Neuron (in vitro differentiated cells): ENCODE measurements around the gene OR10AG1.

Experiments
- H2AFZ ChIP-seq: one replicate; pipeline ENCODE4 v1.6.1; 2013; ENCODE audit warnings: low read depth, mild to moderate bottlenecking, inconsistent platforms, low read length, moderate library complexity
- H3K27me3 ChIP-seq: one replicate; pipeline ENCODE4 v1.6.1; 2013; ENCODE audit warnings: low read length; ENCODE audit not compliant: insufficient read depth
- H3K36me3 ChIP-seq: one replicate; pipeline ENCODE4 v1.6.1; 2013; ENCODE audit warnings: low read length; ENCODE audit not compliant: insufficient read depth
- H3K4me1 ChIP-seq: one replicate; pipeline ENCODE4 v1.6.1; 2013; ENCODE audit warnings: low read length; ENCODE audit not compliant: insufficient read depth
- H3K4me3 ChIP-seq: 2 replicates; pipeline ENCODE4 v1.5.1; 2013; ENCODE audit warnings: mild to moderate bottlenecking, low read length, moderate library complexity
- H3K9me3 ChIP-seq: one replicate; pipeline ENCODE4 v1.6.1; 2013; ENCODE audit warnings: low read length

Gene OR10AG1

GRCh38 chr11:55969845-55970244 lies at the start of gene OR10AG1:
OR10AG1 (minus strand) TSS chr11:55969945; CDS start chr11:55969907, 38 bp downstream.
- Histone ChIP-seq H3K4me3 (no peak within 1 kb of the TSS), H3K36me3 (no peaks in the 10 kb centered on the region), H3K9me3 (no peaks in the 10 kb centered on the region), H2AFZ (no peak within 1 kb of the TSS), H3K27me3 (no peaks in the 10 kb centered on the region), H3K4me1 (no peaks in the 10 kb centered on the region)

- no peaks in the 10 kb centered on the region for H3K4me1 ChIP-seq
- no peak overlapping the region for H2AFZ ChIP-seq
- H3K4me3 ChIP-seq: no peak overlapping the region
- no peaks in the 10 kb centered on the region for H3K36me3 ChIP-seq
- H3K9me3 ChIP-seq: no peaks in the 10 kb centered on the region
- no peaks in the 10 kb centered on the region for H3K27me3 ChIP-seq
These were observed 44.1 kb upstream of the OR10AG1 start for GRCh38 chr11:56013805-56014204.

GRCh38 chr11:56010716-56011115 lies 41.0 kb upstream of the OR10AG1 start:
- Histone ChIP-seq H3K36me3 (no peaks in the 10 kb centered on the region), H3K9me3 (no peaks in the 10 kb centered on the region), H3K27me3 (no peaks in the 10 kb centered on the region), H2AFZ (no peak overlapping the region), H3K4me1 (no peaks in the 10 kb centered on the region), H3K4me3 (no peak overlapping the region)

- H3K27me3 ChIP-seq: no peaks in the 10 kb centered on the region
- H3K9me3 ChIP-seq: no peaks in the 10 kb centered on the region
- H3K4me1 ChIP-seq: no peaks in the 10 kb centered on the region
- no peak within 1 kb of the TSS for H3K4me3 ChIP-seq
- H2AFZ ChIP-seq: no peak within 1 kb of the TSS
- no peaks in the 10 kb centered on the region for H3K36me3 ChIP-seq
These were observed 24.8 kb upstream of the OR10AG1 start, which contains the start of gene OR5F1 for GRCh38 chr11:55994525-55994924. OR5F1 (minus strand) TSS chr11:55994625; CDS start chr11:55994625, 0 bp downstream.

- no peaks in the 10 kb centered on the region for H3K36me3 ChIP-seq
- no peaks in the 10 kb centered on the region for H3K9me3 ChIP-seq
- H3K4me1 ChIP-seq: no peaks in the 10 kb centered on the region
- H3K4me3 ChIP-seq: no peak overlapping the region
- no peaks in the 10 kb centered on the region for H3K27me3 ChIP-seq
- H2AFZ ChIP-seq: no peak overlapping the region
These were observed 1.2 kb upstream of the OR10AG1 start for GRCh38 chr11:55970935-55971334.

- H3K9me3 ChIP-seq: no peaks in the 10 kb centered on the region
- H3K27me3 ChIP-seq: no peaks in the 10 kb centered on the region
- H3K4me3 ChIP-seq: no peak overlapping the region
- H2AFZ ChIP-seq: no peak overlapping the region
- H3K4me1 ChIP-seq: no peaks in the 10 kb centered on the region
- H3K36me3 ChIP-seq: no peaks in the 10 kb centered on the region
These were observed 1.8 kb downstream of the OR10AG1 start for GRCh38 chr11:55967914-55968313.

- no peaks in the 10 kb centered on the region for H3K27me3 ChIP-seq
- H3K9me3 ChIP-seq: no peaks in the 10 kb centered on the region
- H2AFZ ChIP-seq: no peak overlapping the region
- no peak overlapping the region for H3K4me3 ChIP-seq
- H3K36me3 ChIP-seq: no peaks in the 10 kb centered on the region
- H3K4me1 ChIP-seq: no peaks in the 10 kb centered on the region
These were observed 3.4 kb downstream of the OR10AG1 start for GRCh38 chr11:55966391-55966790.

GRCh38 chr11:55956521-55956920 lies 13.2 kb downstream of the OR10AG1 start:
- H3K4me1 ChIP-seq: no peaks in the 10 kb centered on the region
- no peaks in the 10 kb centered on the region for H3K9me3 ChIP-seq
- H3K27me3 ChIP-seq: no peaks in the 10 kb centered on the region
- H2AFZ ChIP-seq: no peak overlapping the region
- H3K4me3 ChIP-seq: no peak overlapping the region
- H3K36me3 ChIP-seq: no peaks in the 10 kb centered on the region

GRCh38 chr11:55949330-55949729 lies 20.4 kb downstream of the OR10AG1 start:
- H3K4me1 ChIP-seq: no peaks in the 10 kb centered on the region
- no peak overlapping the region for H2AFZ ChIP-seq
- H3K27me3 ChIP-seq: no peaks in the 10 kb centered on the region
- no peaks in the 10 kb centered on the region for H3K9me3 ChIP-seq
- no peaks in the 10 kb centered on the region for H3K36me3 ChIP-seq
- H3K4me3 ChIP-seq: no peak overlapping the region

- no peaks in the 10 kb centered on the region for H3K36me3 ChIP-seq
- no peak overlapping the region for H3K4me3 ChIP-seq
- H2AFZ ChIP-seq: no peak overlapping the region
- H3K4me1 ChIP-seq: no peaks in the 10 kb centered on the region
- no peaks in the 10 kb centered on the region for H3K27me3 ChIP-seq
- H3K9me3 ChIP-seq: no peaks in the 10 kb centered on the region
These were observed 26.9 kb downstream of the OR10AG1 start for GRCh38 chr11:55942785-55943392.

GRCh38 chr11:55936300-55936699 lies 33.4 kb downstream of the OR10AG1 start, which contains the start of gene OR5I1:
OR5I1 (minus strand) TSS chr11:55936400; CDS start chr11:55936400, 0 bp downstream.
- Histone ChIP-seq H3K9me3 (no peaks in the 10 kb centered on the region), H3K27me3 (no peaks in the 10 kb centered on the region), H3K4me1 (no peaks in the 10 kb centered on the region), H3K36me3 (no peaks in the 10 kb centered on the region), H3K4me3 (no peak within 1 kb of the TSS), H2AFZ (no peak within 1 kb of the TSS)

GRCh38 chr11:55920537-55920936 lies 49.2 kb downstream of the OR10AG1 start:
- Histone ChIP-seq H2AFZ (no peak overlapping the region), H3K4me1 (no peaks in the 10 kb centered on the region), H3K4me3 (no peak overlapping the region), H3K27me3 (no peaks in the 10 kb centered on the region), H3K9me3 (no peaks in the 10 kb centered on the region), H3K36me3 (no peaks in the 10 kb centered on the region)
